ENCODE measurements around the gene TP73.

TP73 gene

GRCh38 chr1:3699596-3699995 is 47.3 kb downstream of the TP73 start:
- Histone ChIP-seq H3K4me3 (ENCODE audit: low read depth in 1 of 2, low read length in 2 of 2) (no peak overlapping the region), H3K9ac (ENCODE audit: low read length) (no peak overlapping the region), H3K4me1 (ENCODE audit: insufficient read depth, low read length) (no peaks in the 10 kb centered on the region), H3K27ac (ENCODE audit: low read depth, low read length) (no peak overlapping the region), H3K9me3 (ENCODE audit: low read length) (no peaks in the 10 kb centered on the region), H3K36me3 (ENCODE audit: insufficient read depth, low read length) (no peaks in the 10 kb centered on the region), H3K27me3 (ENCODE audit: control insufficient read depth in 1 of 2, insufficient read depth in 2 of 2, low read length in 2 of 2) (peaks cover 0 to 53% of the 10 kb centered on the region in 2 donors)

GRCh38 chr1:3700631-3701030 is 48.3 kb downstream of the TP73 start:
- no peaks in the 10 kb centered on the region for H3K36me3 ChIP-seq (ENCODE audit: insufficient read depth, low read length)
- H3K9me3 ChIP-seq (ENCODE audit: low read length), result no peaks in the 10 kb centered on the region
- H3K9ac ChIP-seq (ENCODE audit: low read length), result no peak overlapping the region
- no peak overlapping the region for H3K4me3 ChIP-seq (ENCODE audit: low read depth in 1 of 2, low read length in 2 of 2)
- no peak overlapping the region for H3K27ac ChIP-seq (ENCODE audit: low read depth, low read length)
- peaks cover 0 to 46% of the 10 kb centered on the region in 2 donors for H3K27me3 ChIP-seq (ENCODE audit: control insufficient read depth in 1 of 2, insufficient read depth in 2 of 2, low read length in 2 of 2)
- no peaks in the 10 kb centered on the region for H3K4me1 ChIP-seq (ENCODE audit: insufficient read depth, low read length)

- Histone ChIP-seq H3K36me3 (ENCODE audit: insufficient read depth, low read length) (no peaks in the 10 kb centered on the region), H3K9me3 (ENCODE audit: low read length) (no peaks in the 10 kb centered on the region), H3K9ac (ENCODE audit: low read length) (no peak overlapping the region), H3K27me3 (ENCODE audit: control insufficient read depth in 1 of 2, insufficient read depth in 2 of 2, low read length in 2 of 2) (peaks cover 0 to 27% of the 10 kb centered on the region in 2 donors), H3K4me3 (ENCODE audit: low read depth in 1 of 2, low read length in 2 of 2) (no peak overlapping the region), H3K4me1 (ENCODE audit: insufficient read depth, low read length) (no peaks in the 10 kb centered on the region), H3K27ac (ENCODE audit: low read depth, low read length) (no peak overlapping the region)
Measured at GRCh38 chr1:3702528-3702927, 50.2 kb downstream of the TP73 start.

- no peaks in the 10 kb centered on the region for H3K9me3 ChIP-seq (ENCODE audit: low read length)
- H3K36me3 ChIP-seq (ENCODE audit: insufficient read depth, low read length), result no peaks in the 10 kb centered on the region
- H3K27ac ChIP-seq (ENCODE audit: low read depth, low read length), result no peak overlapping the region
- H3K4me1 ChIP-seq (ENCODE audit: insufficient read depth, low read length), result no peaks in the 10 kb centered on the region
- H3K9ac ChIP-seq (ENCODE audit: low read length), result no peak overlapping the region
- H3K27me3 ChIP-seq (ENCODE audit: control insufficient read depth in 1 of 2, insufficient read depth in 2 of 2, low read length in 2 of 2), result peaks cover 0 to 25% of the 10 kb centered on the region in 2 donors
- no peak overlapping the region for H3K4me3 ChIP-seq (ENCODE audit: low read depth in 1 of 2, low read length in 2 of 2)
Measured at GRCh38 chr1:3702990-3703728, 50.8 kb downstream of the TP73 start.

- Histone ChIP-seq H3K4me3 (ENCODE audit: low read depth in 1 of 2, low read length in 2 of 2) (no peak overlapping the region), H3K4me1 (ENCODE audit: insufficient read depth, low read length) (no peaks in the 10 kb centered on the region), H3K27me3 (ENCODE audit: control insufficient read depth in 1 of 2, insufficient read depth in 2 of 2, low read length in 2 of 2) (peaks cover 0 to 28% of the 10 kb centered on the region in 2 donors), H3K9me3 (ENCODE audit: low read length) (no peaks in the 10 kb centered on the region), H3K9ac (ENCODE audit: low read length) (no peak overlapping the region), H3K36me3 (ENCODE audit: insufficient read depth, low read length) (no peaks in the 10 kb centered on the region), H3K27ac (ENCODE audit: low read depth, low read length) (no peak overlapping the region)
Measured at GRCh38 chr1:3703786-3704371, 51.6 kb downstream of the TP73 start.

GRCh38 chr1:3705341-3705950 is 53.1 kb downstream of the TP73 start:
- Histone ChIP-seq H3K9ac (ENCODE audit: low read length) (no peak overlapping the region), H3K27ac (ENCODE audit: low read depth, low read length) (no peak overlapping the region), H3K4me3 (ENCODE audit: low read depth in 1 of 2, low read length in 2 of 2) (no peak overlapping the region), H3K36me3 (ENCODE audit: insufficient read depth, low read length) (no peaks in the 10 kb centered on the region), H3K9me3 (ENCODE audit: low read length) (no peaks in the 10 kb centered on the region), H3K27me3 (ENCODE audit: control insufficient read depth in 1 of 2, insufficient read depth in 2 of 2, low read length in 2 of 2) (peaks cover 0 to 23% of the 10 kb centered on the region in 2 donors), H3K4me1 (ENCODE audit: insufficient read depth, low read length) (no peaks in the 10 kb centered on the region)

GRCh38 chr1:3706651-3707297 is 54.5 kb downstream of the TP73 start:
- H3K9ac ChIP-seq (ENCODE audit: low read length), result no peak overlapping the region
- no peak overlapping the region for H3K4me3 ChIP-seq (ENCODE audit: low read depth in 1 of 2, low read length in 2 of 2)
- peaks cover 0 to 31% of the 10 kb centered on the region in 2 donors for H3K27me3 ChIP-seq (ENCODE audit: control insufficient read depth in 1 of 2, insufficient read depth in 2 of 2, low read length in 2 of 2)
- no peak overlapping the region for H3K27ac ChIP-seq (ENCODE audit: low read depth, low read length)
- H3K36me3 ChIP-seq (ENCODE audit: insufficient read depth, low read length), result no peaks in the 10 kb centered on the region
- H3K9me3 ChIP-seq (ENCODE audit: low read length), result no peaks in the 10 kb centered on the region
- H3K4me1 ChIP-seq (ENCODE audit: insufficient read depth, low read length), result no peaks in the 10 kb centered on the region

- Histone ChIP-seq H3K36me3 (ENCODE audit: insufficient read depth, low read length) (no peaks in the 10 kb centered on the region), H3K27ac (ENCODE audit: low read depth, low read length) (no peak overlapping the region), H3K4me1 (ENCODE audit: insufficient read depth, low read length) (no peaks in the 10 kb centered on the region), H3K9me3 (ENCODE audit: low read length) (no peaks in the 10 kb centered on the region), H3K9ac (ENCODE audit: low read length) (no peak overlapping the region), H3K27me3 (ENCODE audit: control insufficient read depth in 1 of 2, insufficient read depth in 2 of 2, low read length in 2 of 2) (peaks cover 0 to 35% of the 10 kb centered on the region in 2 donors), H3K4me3 (ENCODE audit: low read depth in 1 of 2, low read length in 2 of 2) (no peak overlapping the region)
Measured at GRCh38 chr1:3707298-3707938, 55.1 kb downstream of the TP73 start.

GRCh38 chr1:3707939-3708328 is 55.6 kb downstream of the TP73 start:
- Histone ChIP-seq H3K9ac (ENCODE audit: low read length) (no peak overlapping the region), H3K4me1 (ENCODE audit: insufficient read depth, low read length) (no peaks in the 10 kb centered on the region), H3K9me3 (ENCODE audit: low read length) (no peaks in the 10 kb centered on the region), H3K4me3 (ENCODE audit: low read depth in 1 of 2, low read length in 2 of 2) (no peak overlapping the region), H3K36me3 (ENCODE audit: insufficient read depth, low read length) (no peaks in the 10 kb centered on the region), H3K27ac (ENCODE audit: low read depth, low read length) (no peak overlapping the region), H3K27me3 (ENCODE audit: control insufficient read depth in 1 of 2, insufficient read depth in 2 of 2, low read length in 2 of 2) (peaks cover 0 to 36% of the 10 kb centered on the region in 2 donors)

- Histone ChIP-seq H3K27ac (ENCODE audit: low read depth, low read length) (no peak overlapping the region), H3K27me3 (ENCODE audit: control insufficient read depth in 1 of 2, insufficient read depth in 2 of 2, low read length in 2 of 2) (peaks cover 0 to 36% of the 10 kb centered on the region in 2 donors), H3K4me1 (ENCODE audit: insufficient read depth, low read length) (no peaks in the 10 kb centered on the region), H3K4me3 (ENCODE audit: low read depth in 1 of 2, low read length in 2 of 2) (no peak overlapping the region), H3K36me3 (ENCODE audit: insufficient read depth, low read length) (no peaks in the 10 kb centered on the region), H3K9me3 (ENCODE audit: low read length) (no peaks in the 10 kb centered on the region), H3K9ac (ENCODE audit: low read length) (no peak overlapping the region)
Measured at GRCh38 chr1:3708791-3709190, 56.5 kb downstream of the TP73 start.

GRCh38 chr1:3710251-3710650 is 57.9 kb downstream of the TP73 start:
- H3K9me3 ChIP-seq (ENCODE audit: low read length), result no peaks in the 10 kb centered on the region
- no peaks in the 10 kb centered on the region for H3K36me3 ChIP-seq (ENCODE audit: insufficient read depth, low read length)
- no peaks in the 10 kb centered on the region for H3K4me1 ChIP-seq (ENCODE audit: insufficient read depth, low read length)
- H3K9ac ChIP-seq (ENCODE audit: low read length), result no peak overlapping the region
- H3K27me3 ChIP-seq (ENCODE audit: control insufficient read depth in 1 of 2, insufficient read depth in 2 of 2, low read length in 2 of 2), result peaks cover 0 to 43% of the 10 kb centered on the region in 2 donors
- no peak overlapping the region for H3K4me3 ChIP-seq (ENCODE audit: low read depth in 1 of 2, low read length in 2 of 2)
- no peak overlapping the region for H3K27ac ChIP-seq (ENCODE audit: low read depth, low read length)

All from muscle layer of colon (tissue), 2 donors.